ENCODE data around the gene OTP. TPM values are rescaled to one million over a fixed set of nuclear protein-coding genes. Genes with fewer than 3 reads are reported as not detected.
A peak's percentile ranks its signal among the peaks of the same experiment; 100 is the strongest.

OTP gene
- not detected for polyA plus RNA-seq (2013, experiment 1 of 2)
- polyA plus RNA-seq (2013, experiment 2 of 2) = not detected

GRCh38 chr5:77637998-77638762, at the start of gene OTP:
TSS of gene OTP (minus strand) at chr5:77638713. CDS start at chr5:77638549, 164 bp downstream.
- DNase-seq = no peak
- no peak within 1 kb of the TSS for H4K8ac ChIP-seq (ENCODE audit: low read length)
- no peak within 1 kb of the TSS for H2BK12ac ChIP-seq (ENCODE audit: low read length in 2 of 2)
- no peak within 1 kb of the TSS for H3K14ac ChIP-seq (ENCODE audit: low read length in 2 of 2)
- H3K9me3 ChIP-seq (ENCODE audit: control insufficient read depth, low read length) = peaks cover 7% of the 10 kb centered on the region
- peak within 1 kb of the TSS; percentile 1 for H3K4me2 ChIP-seq (ENCODE audit: low read length, poor library complexity, severe bottlenecking)
- no peak within 1 kb of the TSS for H3K4ac ChIP-seq (ENCODE audit: low read depth in 1 of 2, low read length in 2 of 2)
- no peak within 1 kb of the TSS for H3K18ac ChIP-seq (ENCODE audit: low read depth in 1 of 2, low read length in 2 of 2)
- peaks cover 23% of the 10 kb centered on the region for H3K4me1 ChIP-seq (ENCODE audit: control insufficient read depth, insufficient read depth, low read depth, low read length)
- H3K79me1 ChIP-seq (replicated peaks; ENCODE audit: low read length, poor library complexity, severe bottlenecking) = no peaks in the 10 kb centered on the region
- no peak within 1 kb of the TSS for H2BK15ac ChIP-seq (ENCODE audit: low read depth, poor library complexity, severe bottlenecking)
- no peak within 1 kb of the TSS for H2BK5ac ChIP-seq (ENCODE audit: low read depth, low read length, poor library complexity, severe bottlenecking)
- H3K27ac ChIP-seq (ENCODE audit: low read length, poor library complexity, severe bottlenecking) = no peak within 1 kb of the TSS
- H3K27me3 ChIP-seq (ENCODE audit: control insufficient read depth in 1 of 2, insufficient read depth in 1 of 2, low read length in 2 of 2) = peaks cover 83 to 100% of the 10 kb centered on the region in 2 experiments
- no peak within 1 kb of the TSS for H3K9ac ChIP-seq (ENCODE audit: low read length)
- H3K36me3 ChIP-seq (ENCODE audit: control insufficient read depth in 1 of 2, insufficient read depth in 2 of 2, low read depth in 1 of 2, low read length in 2 of 2) = no peaks in the 10 kb centered on the region
- H2BK120ac ChIP-seq (ENCODE audit: low read depth, low read length) = no peak within 1 kb of the TSS
- no peak within 1 kb of the TSS for H4K91ac ChIP-seq (ENCODE audit: low read length)
- H2AFZ ChIP-seq (ENCODE audit: low read depth, low read length) = no peak within 1 kb of the TSS
- no peak within 1 kb of the TSS for H3K4me3 ChIP-seq (ENCODE audit: insufficient read depth in 1 of 2, low read depth in 1 of 2, low read length in 2 of 2)
- H3K23ac ChIP-seq (ENCODE audit: low read length in 2 of 2) = peak within 1 kb of the TSS in 1 of 2 experiments; percentile 23
- no peak within 1 kb of the TSS for H2AK5ac ChIP-seq (ENCODE audit: low read length, severe bottlenecking)
- 1% methylated on average over 14 of the region's 24 CpGs for WGBS

- H2BK15ac ChIP-seq (ENCODE audit: low read depth, poor library complexity, severe bottlenecking) = no peak overlapping the region
- H3K4me2 ChIP-seq (ENCODE audit: low read length, poor library complexity, severe bottlenecking) = no peak overlapping the region
- H2BK120ac ChIP-seq (ENCODE audit: low read depth, low read length) = no peak overlapping the region
- no peak overlapping the region for H2AK5ac ChIP-seq (ENCODE audit: low read length, severe bottlenecking)
- H3K79me1 ChIP-seq (replicated peaks; ENCODE audit: low read length, poor library complexity, severe bottlenecking) = no peaks in the 10 kb centered on the region
- no peak overlapping the region for H3K27ac ChIP-seq (ENCODE audit: low read length, poor library complexity, severe bottlenecking)
- peak overlapping the region; percentile 79 for H3K9ac ChIP-seq (ENCODE audit: low read length)
- H4K91ac ChIP-seq (ENCODE audit: low read length) = no peak overlapping the region
- no peak overlapping the region for H3K18ac ChIP-seq (ENCODE audit: low read depth in 1 of 2, low read length in 2 of 2)
- peak overlapping the region in 1 of 2 experiments; percentile 23 for H3K4me3 ChIP-seq (ENCODE audit: insufficient read depth in 1 of 2, low read depth in 1 of 2, low read length in 2 of 2)
- 95% methylated on average over 5 of the region's 6 CpGs for WGBS
- H3K36me3 ChIP-seq (ENCODE audit: control insufficient read depth in 1 of 2, insufficient read depth in 2 of 2, low read depth in 1 of 2, low read length in 2 of 2) = peaks cover 0 to 16% of the 10 kb centered on the region in 2 experiments
- H3K4me1 ChIP-seq (ENCODE audit: control insufficient read depth, insufficient read depth, low read depth, low read length) = no peaks in the 10 kb centered on the region
- no peak overlapping the region for H4K8ac ChIP-seq (ENCODE audit: low read length)
- H3K14ac ChIP-seq (ENCODE audit: low read length in 2 of 2) = no peak overlapping the region
- no peaks in the 10 kb centered on the region for H3K27me3 ChIP-seq (ENCODE audit: control insufficient read depth in 1 of 2, insufficient read depth in 1 of 2, low read length in 2 of 2)
- H3K9me3 ChIP-seq (ENCODE audit: control insufficient read depth, low read length) = no peaks in the 10 kb centered on the region
- H2BK12ac ChIP-seq (ENCODE audit: low read length in 2 of 2) = no peak overlapping the region
- no peak overlapping the region for H3K23ac ChIP-seq (ENCODE audit: low read length in 2 of 2)
- no peak for DNase-seq
- H2AFZ ChIP-seq (ENCODE audit: low read depth, low read length) = no peak overlapping the region
- H3K4ac ChIP-seq (ENCODE audit: low read depth in 1 of 2, low read length in 2 of 2) = no peak overlapping the region
- no peak overlapping the region for H2BK5ac ChIP-seq (ENCODE audit: low read depth, low read length, poor library complexity, severe bottlenecking)
Observed at GRCh38 chr5:77683171-77683732, 44.7 kb upstream of the OTP start.

GRCh38 chr5:77670526-77670925, 32.0 kb upstream of the OTP start:
- Histone ChIP-seq H2AK5ac (ENCODE audit: low read length, severe bottlenecking) (no peak overlapping the region), H3K27ac (ENCODE audit: low read length, poor library complexity, severe bottlenecking) (no peak overlapping the region), H2AFZ (ENCODE audit: low read depth, low read length) (no peak overlapping the region), H3K4ac (ENCODE audit: low read depth in 1 of 2, low read length in 2 of 2) (no peak overlapping the region), H2BK5ac (ENCODE audit: low read depth, low read length, poor library complexity, severe bottlenecking) (no peak overlapping the region), H3K18ac (ENCODE audit: low read depth in 1 of 2, low read length in 2 of 2) (no peak overlapping the region), H3K4me3 (ENCODE audit: insufficient read depth in 1 of 2, low read depth in 1 of 2, low read length in 2 of 2) (no peak overlapping the region), H3K9ac (ENCODE audit: low read length) (no peak overlapping the region), H3K79me1 (replicated peaks; ENCODE audit: low read length, poor library complexity, severe bottlenecking) (no peaks in the 10 kb centered on the region), H3K14ac (ENCODE audit: low read length in 2 of 2) (no peak overlapping the region), H4K8ac (ENCODE audit: low read length) (no peak overlapping the region), H3K9me3 (ENCODE audit: control insufficient read depth, low read length) (no peaks in the 10 kb centered on the region), H2BK120ac (ENCODE audit: low read depth, low read length) (no peak overlapping the region), H3K27me3 (ENCODE audit: control insufficient read depth in 1 of 2, insufficient read depth in 1 of 2, low read length in 2 of 2) (peaks cover 16 to 57% of the 10 kb centered on the region in 2 experiments), H2BK15ac (ENCODE audit: low read depth, poor library complexity, severe bottlenecking) (no peak overlapping the region), H3K23ac (ENCODE audit: low read length in 2 of 2) (no peak overlapping the region), H2BK12ac (ENCODE audit: low read length in 2 of 2) (no peak overlapping the region), H3K4me1 (ENCODE audit: control insufficient read depth, insufficient read depth, low read depth, low read length) (no peaks in the 10 kb centered on the region), H4K91ac (ENCODE audit: low read length) (no peak overlapping the region), H3K36me3 (ENCODE audit: control insufficient read depth in 1 of 2, insufficient read depth in 2 of 2, low read depth in 1 of 2, low read length in 2 of 2) (no peaks in the 10 kb centered on the region), H3K4me2 (ENCODE audit: low read length, poor library complexity, severe bottlenecking) (no peak overlapping the region)
- DNase-seq = no peak
- 67% methylated on average over 3 of the region's 3 CpGs for WGBS

GRCh38 chr5:77669677-77670076, 31.2 kb upstream of the OTP start:
- Histone ChIP-seq H3K27me3 (ENCODE audit: control insufficient read depth in 1 of 2, insufficient read depth in 1 of 2, low read length in 2 of 2) (peaks cover 16 to 61% of the 10 kb centered on the region in 2 experiments), H3K23ac (ENCODE audit: low read length in 2 of 2) (no peak overlapping the region), H2BK12ac (ENCODE audit: low read length in 2 of 2) (no peak overlapping the region), H3K27ac (ENCODE audit: low read length, poor library complexity, severe bottlenecking) (no peak overlapping the region), H3K4ac (ENCODE audit: low read depth in 1 of 2, low read length in 2 of 2) (no peak overlapping the region), H3K9me3 (ENCODE audit: control insufficient read depth, low read length) (no peaks in the 10 kb centered on the region), H3K36me3 (ENCODE audit: control insufficient read depth in 1 of 2, insufficient read depth in 2 of 2, low read depth in 1 of 2, low read length in 2 of 2) (no peaks in the 10 kb centered on the region), H2AK5ac (ENCODE audit: low read length, severe bottlenecking) (no peak overlapping the region), H3K18ac (ENCODE audit: low read depth in 1 of 2, low read length in 2 of 2) (no peak overlapping the region), H3K4me1 (ENCODE audit: control insufficient read depth, insufficient read depth, low read depth, low read length) (no peaks in the 10 kb centered on the region), H2BK5ac (ENCODE audit: low read depth, low read length, poor library complexity, severe bottlenecking) (no peak overlapping the region), H2AFZ (ENCODE audit: low read depth, low read length) (no peak overlapping the region), H3K14ac (ENCODE audit: low read length in 2 of 2) (no peak overlapping the region), H2BK120ac (ENCODE audit: low read depth, low read length) (no peak overlapping the region), H4K8ac (ENCODE audit: low read length) (no peak overlapping the region), H3K4me2 (ENCODE audit: low read length, poor library complexity, severe bottlenecking) (no peak overlapping the region), H4K91ac (ENCODE audit: low read length) (no peak overlapping the region), H3K9ac (ENCODE audit: low read length) (no peak overlapping the region), H3K79me1 (replicated peaks; ENCODE audit: low read length, poor library complexity, severe bottlenecking) (no peaks in the 10 kb centered on the region), H2BK15ac (ENCODE audit: low read depth, poor library complexity, severe bottlenecking) (no peak overlapping the region), H3K4me3 (ENCODE audit: insufficient read depth in 1 of 2, low read depth in 1 of 2, low read length in 2 of 2) (no peak overlapping the region)
- WGBS = 100% methylated on average over 1 of the region's 1 CpG
- no peak for DNase-seq
